ENCODE results near the gene CAPN14.

CAPN14 gene

GRCh38 chr2:31204783-31205182 is 12.5 kb downstream of the CAPN14 start:
- DNase-seq (ENCODE audit: insufficient read length) = no peak
- no peak for TF ChIP-seq TAF1 (IDR thresholded peaks at IDR 0.05; ENCODE audit: borderline replicate concordance, low read depth, low read length)
- no peak for TF ChIP-seq POLR2AphosphoS5 (IDR thresholded peaks at IDR 0.05; ENCODE audit: low read depth, low read length)
- no peak for TF ChIP-seq POLR2A (IDR thresholded peaks at IDR 0.05; ENCODE audit: low read depth, low read length)
- no peak for FAIRE-seq

DNA sequence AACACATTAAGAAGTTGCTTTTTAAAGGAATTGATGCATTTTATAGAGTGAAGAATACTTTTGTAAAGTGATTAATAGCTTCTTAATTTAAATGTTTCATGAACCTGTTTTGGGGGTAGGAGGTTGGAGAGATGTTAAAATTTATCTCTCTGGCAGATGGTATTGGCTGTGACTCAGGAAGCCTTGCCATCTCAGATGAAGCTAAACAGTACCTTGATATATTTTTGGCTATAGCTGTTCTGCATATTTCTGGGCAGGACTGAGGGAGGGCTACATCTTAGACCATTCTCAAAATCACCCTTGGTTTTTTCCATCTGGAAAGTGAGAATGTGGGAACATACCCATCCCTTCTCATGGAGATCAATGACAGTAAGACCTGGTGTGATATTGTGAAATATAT is 13.4 kb downstream of the CAPN14 start:
- DNase-seq (ENCODE audit: insufficient read length) = no peak
- TF ChIP-seq POLR2A (IDR thresholded peaks at IDR 0.05; ENCODE audit: low read depth, low read length) (no peak), TAF1 (IDR thresholded peaks at IDR 0.05; ENCODE audit: borderline replicate concordance, low read depth, low read length) (no peak), POLR2AphosphoS5 (IDR thresholded peaks at IDR 0.05; ENCODE audit: low read depth, low read length) (no peak)
- no peak for FAIRE-seq

GRCh38 chr2:31202833-31203232 is 14.5 kb downstream of the CAPN14 start:
- DNase-seq (ENCODE audit: insufficient read length) (no peak), FAIRE-seq (no peak)
- TF ChIP-seq TAF1 (IDR thresholded peaks at IDR 0.05; ENCODE audit: borderline replicate concordance, low read depth, low read length) (no peak), POLR2AphosphoS5 (IDR thresholded peaks at IDR 0.05; ENCODE audit: low read depth, low read length) (no peak), POLR2A (IDR thresholded peaks at IDR 0.05; ENCODE audit: low read depth, low read length) (no peak)

DNA sequence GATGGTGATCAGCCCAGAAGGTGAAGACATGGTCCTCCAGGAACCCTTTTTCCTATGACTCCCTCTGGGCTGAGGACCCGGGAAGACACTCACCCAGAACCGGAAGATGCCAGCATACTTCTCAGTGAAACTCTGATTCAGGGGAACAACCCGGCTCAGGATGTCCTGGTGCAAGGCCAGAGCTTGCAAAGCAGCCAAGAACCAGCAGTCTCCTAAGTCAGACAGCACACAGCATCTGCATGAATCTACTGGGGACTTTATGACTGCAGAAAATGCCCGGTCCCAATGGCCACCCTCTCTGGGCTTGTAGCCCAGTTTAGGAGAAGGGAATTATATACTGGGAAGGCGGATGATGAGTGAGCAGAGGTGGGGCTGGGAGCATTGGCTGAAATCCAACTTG is 15.3 kb downstream of the CAPN14 start:
- no peak for FAIRE-seq
- DNase-seq (ENCODE audit: insufficient read length) = no peak

DNA sequence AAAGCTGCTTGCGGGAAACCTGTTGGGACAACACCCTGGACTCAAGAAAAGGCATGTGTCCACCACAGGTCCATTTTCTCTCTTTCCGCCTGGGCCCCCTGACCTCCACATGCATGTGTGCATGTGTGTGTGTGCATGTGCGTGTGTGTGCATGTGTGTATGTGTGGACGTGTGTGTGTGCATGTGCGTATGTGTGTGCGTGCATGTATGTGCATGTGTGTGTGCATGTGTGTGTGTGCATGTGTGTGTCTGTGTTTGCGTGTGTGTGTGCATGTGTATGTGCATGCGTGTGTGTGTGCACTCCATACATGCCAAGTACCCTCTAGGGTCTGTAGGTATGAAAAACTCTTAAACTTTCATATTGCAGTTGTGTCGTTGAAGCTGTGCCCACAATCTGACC is 16.3 kb downstream of the CAPN14 start:
- TF ChIP-seq TAF1 (IDR thresholded peaks at IDR 0.05; ENCODE audit: borderline replicate concordance, low read depth, low read length) (no peak), POLR2AphosphoS5 (IDR thresholded peaks at IDR 0.05; ENCODE audit: low read depth, low read length) (no peak), POLR2A (IDR thresholded peaks at IDR 0.05; ENCODE audit: low read depth, low read length) (no peak)
- DNase-seq (ENCODE audit: insufficient read length) (no peak), FAIRE-seq (no peak)

More for the DNA sequence above, 15.3 kb downstream of the CAPN14 start:
- TF ChIP-seq POLR2AphosphoS5 (IDR thresholded peaks at IDR 0.05; ENCODE audit: low read depth, low read length) = no peak
- no peak for TF ChIP-seq TAF1 (IDR thresholded peaks at IDR 0.05; ENCODE audit: borderline replicate concordance, low read depth, low read length)
- no peak for TF ChIP-seq POLR2A (IDR thresholded peaks at IDR 0.05; ENCODE audit: low read depth, low read length)

- no peak for DNase-seq (ENCODE audit: insufficient read length)
- no peak for TF ChIP-seq POLR2AphosphoS5 (IDR thresholded peaks at IDR 0.05; ENCODE audit: low read depth, low read length)
- no peak for TF ChIP-seq POLR2A (IDR thresholded peaks at IDR 0.05; ENCODE audit: low read depth, low read length)
- no peak for TF ChIP-seq TAF1 (IDR thresholded peaks at IDR 0.05; ENCODE audit: borderline replicate concordance, low read depth, low read length)
- no peak for FAIRE-seq
Measured at GRCh38 chr2:31199206-31199605, 18.1 kb downstream of the CAPN14 start.

DNA sequence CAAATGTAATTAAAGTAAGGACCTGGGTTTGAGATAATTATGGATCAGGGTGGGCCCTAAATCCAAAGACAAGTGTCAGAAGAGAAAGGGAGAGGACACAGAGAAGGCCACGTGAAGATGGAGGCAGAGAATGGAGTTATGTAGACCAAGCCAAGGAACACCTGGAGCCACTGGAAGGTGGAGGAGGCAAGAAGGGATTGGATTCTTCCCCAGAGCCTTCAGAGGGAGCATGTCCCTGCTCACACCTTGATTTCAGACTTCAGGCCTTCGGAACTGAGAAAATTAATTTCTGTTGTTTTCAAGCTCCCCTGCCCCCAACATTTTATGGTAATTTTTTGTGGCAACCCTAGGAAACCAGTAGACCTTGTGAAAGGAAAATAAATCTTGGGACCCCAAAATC is 19.6 kb downstream of the CAPN14 start:
- TF ChIP-seq TAF1 (IDR thresholded peaks at IDR 0.05; ENCODE audit: borderline replicate concordance, low read depth, low read length) (no peak), POLR2AphosphoS5 (IDR thresholded peaks at IDR 0.05; ENCODE audit: low read depth, low read length) (no peak), POLR2A (IDR thresholded peaks at IDR 0.05; ENCODE audit: low read depth, low read length) (no peak)
- FAIRE-seq (no peak), DNase-seq (ENCODE audit: insufficient read length) (no peak)

- TF ChIP-seq TAF1 (IDR thresholded peaks at IDR 0.05; ENCODE audit: borderline replicate concordance, low read depth, low read length) (no peak), POLR2AphosphoS5 (IDR thresholded peaks at IDR 0.05; ENCODE audit: low read depth, low read length) (no peak), POLR2A (IDR thresholded peaks at IDR 0.05; ENCODE audit: low read depth, low read length) (no peak)
- no peak for DNase-seq (ENCODE audit: insufficient read length)
- FAIRE-seq = no peak
Measured at GRCh38 chr2:31197166-31197565, 20.1 kb downstream of the CAPN14 start.

GRCh38 chr2:31196622-31197021 is 20.7 kb downstream of the CAPN14 start:
- DNase-seq (ENCODE audit: insufficient read length) (no peak), FAIRE-seq (no peak)
- TF ChIP-seq POLR2AphosphoS5 (IDR thresholded peaks at IDR 0.05; ENCODE audit: low read depth, low read length) (no peak), TAF1 (IDR thresholded peaks at IDR 0.05; ENCODE audit: borderline replicate concordance, low read depth, low read length) (no peak), POLR2A (IDR thresholded peaks at IDR 0.05; ENCODE audit: low read depth, low read length) (no peak)

DNA sequence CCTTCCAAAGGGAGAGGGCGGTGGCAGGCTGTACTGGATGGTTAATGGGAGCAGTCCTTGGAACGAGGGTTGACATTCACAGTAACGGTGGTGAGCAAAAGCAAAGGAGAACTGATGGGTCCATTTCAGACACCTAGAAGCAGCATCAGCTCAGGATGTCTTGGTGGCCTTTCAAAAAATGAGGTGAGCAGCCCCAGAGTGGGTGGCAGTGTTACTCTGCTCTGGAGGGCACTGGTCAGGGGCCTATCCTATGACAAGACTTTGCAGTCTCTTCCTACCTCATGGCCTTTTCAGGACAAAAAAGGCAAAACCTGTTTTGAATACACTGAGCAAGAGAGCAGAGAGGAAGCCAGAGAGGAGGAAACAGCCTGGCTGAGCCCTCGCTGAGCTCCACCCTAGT is 23.5 kb downstream of the CAPN14 start:
- no peak for TF ChIP-seq POLR2AphosphoS5 (IDR thresholded peaks at IDR 0.05; ENCODE audit: low read depth, low read length)
- no peak for TF ChIP-seq TAF1 (IDR thresholded peaks at IDR 0.05; ENCODE audit: borderline replicate concordance, low read depth, low read length)
- no peak for TF ChIP-seq POLR2A (IDR thresholded peaks at IDR 0.05; ENCODE audit: low read depth, low read length)
- FAIRE-seq = no peak
- DNase-seq (ENCODE audit: insufficient read length) = no peak

DNA sequence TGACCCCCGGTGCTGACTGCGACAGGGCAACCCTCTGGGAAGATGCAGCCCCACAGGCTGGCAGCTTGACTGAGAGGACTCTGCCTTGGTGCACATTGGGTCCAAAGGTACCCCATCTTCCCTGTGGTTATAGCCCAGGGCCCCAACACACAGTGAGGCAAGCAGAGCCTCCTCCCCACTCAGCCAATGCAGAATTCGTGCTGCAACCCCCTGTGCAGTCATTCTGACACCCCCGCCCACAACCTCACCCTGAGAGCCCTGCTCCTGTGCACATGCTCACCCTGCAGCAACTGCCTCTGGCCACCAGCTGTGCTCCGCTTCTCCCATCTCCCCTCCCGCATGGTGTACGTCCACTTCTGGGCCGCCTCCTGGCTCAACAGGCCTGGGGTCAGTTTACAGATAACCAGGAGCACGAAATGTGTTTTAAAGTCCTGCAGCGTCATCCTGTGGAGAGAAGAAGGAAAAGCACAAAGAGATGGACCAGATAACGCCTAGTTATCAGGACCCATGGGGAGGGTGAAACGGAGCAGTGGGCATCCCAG is 24.4 kb downstream of the CAPN14 start:
- DNase-seq (ENCODE audit: insufficient read length) (no peak), FAIRE-seq (no peak)
- no peak for TF ChIP-seq TAF1 (IDR thresholded peaks at IDR 0.05; ENCODE audit: borderline replicate concordance, low read depth, low read length)
- no peak for TF ChIP-seq POLR2AphosphoS5 (IDR thresholded peaks at IDR 0.05; ENCODE audit: low read depth, low read length)
- no peak for TF ChIP-seq POLR2A (IDR thresholded peaks at IDR 0.05; ENCODE audit: low read depth, low read length)

GRCh38 chr2:31192396-31192795 is 24.9 kb downstream of the CAPN14 start:
- DNase-seq (ENCODE audit: insufficient read length) (no peak), FAIRE-seq (no peak)
- TF ChIP-seq POLR2AphosphoS5 (IDR thresholded peaks at IDR 0.05; ENCODE audit: low read depth, low read length) = no peak
- TF ChIP-seq POLR2A (IDR thresholded peaks at IDR 0.05; ENCODE audit: low read depth, low read length) = no peak

GRCh38 chr2:31191931-31192330 is 25.4 kb downstream of the CAPN14 start:
- no peak for TF ChIP-seq POLR2A (IDR thresholded peaks at IDR 0.05; ENCODE audit: low read depth, low read length)
- no peak for TF ChIP-seq POLR2AphosphoS5 (IDR thresholded peaks at IDR 0.05; ENCODE audit: low read depth, low read length)
- no peak for TF ChIP-seq TAF1 (IDR thresholded peaks at IDR 0.05; ENCODE audit: borderline replicate concordance, low read depth, low read length)
- FAIRE-seq (no peak), DNase-seq (ENCODE audit: insufficient read length) (no peak)

All from GM12892 (cell line).